ENCODE results near the gene DNTT.

Gene DNTT

DNA sequence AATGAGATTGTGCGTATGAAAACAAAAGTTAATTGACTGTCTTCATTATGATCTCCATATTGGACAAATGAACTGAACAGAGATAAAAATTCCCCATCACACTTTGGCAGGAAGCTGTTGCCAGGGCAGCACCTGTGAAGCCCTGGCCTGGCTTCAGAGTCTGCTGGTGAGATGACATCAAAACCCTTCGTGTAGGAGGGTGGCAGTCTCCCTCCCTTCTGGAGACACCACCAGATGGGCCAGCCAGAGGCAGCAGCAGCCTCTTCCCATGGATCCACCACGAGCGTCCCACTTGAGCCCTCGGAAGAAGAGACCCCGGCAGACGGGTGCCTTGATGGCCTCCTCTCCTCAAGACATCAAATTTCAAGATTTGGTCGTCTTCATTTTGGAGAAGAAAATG, at the start of gene DNTT:
TSS of gene DNTT (plus strand) at position 205 of the 400 bp plus-strand sequence. CDS start at position 269, 64 bp downstream.
- no peak for DNase-seq (ENCODE audit: low read depth in 2 of 3, low spot score in 2 of 3)

DNA sequence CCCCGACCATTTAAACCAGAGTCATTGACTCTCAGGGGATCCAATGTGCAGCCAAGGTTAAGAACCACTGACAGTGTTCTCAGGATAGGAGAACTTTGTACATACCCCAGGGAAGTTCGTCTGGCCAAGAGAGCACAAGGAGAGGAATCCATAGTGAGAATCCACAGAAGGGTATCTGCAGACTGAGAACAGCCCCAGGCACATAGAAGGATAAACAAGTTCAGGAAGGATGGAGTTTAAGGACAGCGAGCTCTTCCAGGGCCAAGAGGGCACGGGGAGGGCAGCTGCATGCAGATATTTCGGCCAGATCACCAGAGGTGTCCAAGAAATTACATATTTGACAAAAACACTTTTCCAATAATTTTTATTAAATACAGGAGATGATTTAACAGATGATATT, 49.3 kb upstream of the DNTT start:
- DNase-seq (ENCODE audit: low read depth in 2 of 3, low spot score in 2 of 3), result no peak

- no peak for DNase-seq (ENCODE audit: low read depth in 2 of 3, low spot score in 2 of 3)
These were observed 48.5 kb upstream of the DNTT start for GRCh38 chr10:96255549-96256333.

DNA sequence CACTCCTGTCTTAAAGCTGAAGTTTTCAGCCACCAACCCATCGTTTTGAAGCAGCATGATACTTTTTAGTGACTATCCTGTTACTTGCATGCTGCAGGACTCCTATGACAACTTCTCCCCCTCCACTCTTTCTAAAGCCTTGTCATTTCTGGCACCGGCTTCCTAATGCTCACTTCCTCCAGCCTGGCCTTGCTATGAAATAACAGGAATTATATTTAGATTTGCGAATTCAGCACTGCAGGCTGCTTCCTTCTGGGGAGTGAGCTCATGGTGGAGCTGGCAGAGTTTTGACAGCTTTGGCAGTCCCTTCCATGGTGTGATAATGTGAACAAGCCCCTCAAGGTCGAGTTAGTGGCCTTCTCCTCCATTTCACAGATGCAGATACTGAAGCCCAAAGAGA, 46.3 kb upstream of the DNTT start:
- no peak for DNase-seq (ENCODE audit: low read depth in 2 of 3, low spot score in 2 of 3)

DNA sequence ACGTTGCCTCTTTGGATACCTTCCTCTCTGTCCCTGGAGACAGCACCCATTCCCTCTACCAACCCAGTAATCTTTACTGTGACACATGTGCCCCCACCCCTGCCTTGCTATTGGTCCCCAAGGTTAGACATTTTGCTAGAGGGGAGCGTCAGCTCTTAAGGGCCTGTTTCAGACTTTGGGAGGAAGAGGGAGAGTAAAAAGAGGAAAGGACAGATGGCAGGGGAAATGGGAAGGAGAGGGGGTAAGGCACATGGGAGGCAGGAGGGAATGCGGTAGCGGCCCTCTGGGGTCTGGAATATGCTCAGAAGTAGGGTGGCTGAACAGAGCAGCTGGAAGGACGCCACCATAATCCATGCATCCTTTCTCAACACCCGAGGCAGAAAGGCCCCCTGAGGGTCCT, 45.1 kb upstream of the DNTT start:
- no peak for DNase-seq (ENCODE audit: low read depth in 2 of 3, low spot score in 2 of 3)

- DNase-seq (ENCODE audit: low read depth in 2 of 3, low spot score in 2 of 3), result no peak
These were observed 44.2 kb upstream of the DNTT start for GRCh38 chr10:96260014-96260413.

DNA sequence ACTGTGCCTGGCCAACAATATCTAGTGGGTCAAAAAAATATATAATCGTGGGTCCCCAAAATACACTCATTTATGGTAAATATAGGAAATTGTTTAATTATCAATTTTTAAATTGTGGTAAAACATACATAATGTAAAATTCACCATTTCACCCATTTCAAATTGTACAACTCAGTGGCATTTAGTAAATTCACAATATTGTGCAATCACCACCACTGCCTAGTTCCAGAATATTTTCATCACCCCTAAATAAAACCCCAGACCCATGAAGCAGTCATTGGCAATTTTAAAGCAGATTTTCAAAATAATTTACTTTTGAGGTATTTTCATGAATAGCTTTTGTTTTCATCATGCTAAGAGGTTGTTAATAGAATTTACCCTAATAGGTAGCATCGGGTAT, 43.1 kb upstream of the DNTT start:
- no peak for DNase-seq (ENCODE audit: low read depth in 2 of 3, low spot score in 2 of 3)

- DNase-seq (ENCODE audit: low read depth in 2 of 3, low spot score in 2 of 3), result no peak
These were observed 42.3 kb upstream of the DNTT start for GRCh38 chr10:96261930-96262329.

GRCh38 chr10:96263176-96263575, 41.1 kb upstream of the DNTT start:
- no peak for DNase-seq (ENCODE audit: low read depth in 2 of 3, low spot score in 2 of 3)

GRCh38 chr10:96263669-96264068, 40.6 kb upstream of the DNTT start:
- no peak for DNase-seq (ENCODE audit: low read depth in 2 of 3, low spot score in 2 of 3)

GRCh38 chr10:96264938-96265337, 39.3 kb upstream of the DNTT start:
- DNase-seq (ENCODE audit: low read depth in 2 of 3, low spot score in 2 of 3), result no peak

DNA sequence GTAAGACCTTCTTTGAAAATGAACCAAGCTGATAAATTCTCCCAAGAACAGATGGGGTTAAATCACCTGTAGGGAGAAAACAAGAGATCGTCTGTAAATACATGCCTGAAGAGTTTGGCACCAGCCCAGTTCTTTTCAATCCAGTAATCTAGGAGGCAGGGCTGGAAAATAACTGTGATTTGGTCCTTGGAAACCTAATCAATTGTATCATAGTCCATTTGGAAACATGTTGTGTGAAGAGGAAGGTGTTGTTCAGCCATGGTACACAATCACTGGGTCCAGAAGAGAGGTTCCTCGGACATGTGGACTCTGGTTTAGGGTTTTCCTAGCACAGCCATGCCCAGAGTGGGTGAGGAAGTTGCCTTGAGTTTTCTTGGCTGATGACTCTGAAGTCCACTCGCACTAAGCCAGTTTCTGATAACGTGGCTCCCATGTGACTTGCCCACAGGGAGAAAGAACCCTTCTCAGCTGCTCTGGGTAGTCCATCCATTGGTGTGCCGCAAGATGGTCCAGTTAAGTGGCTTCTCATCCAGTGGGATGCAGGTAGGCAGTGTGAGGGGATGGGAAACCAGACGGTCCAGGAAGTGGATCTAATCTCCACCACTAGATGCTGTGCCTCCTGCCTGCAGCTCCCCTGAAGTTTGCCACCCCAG, 38.0 kb upstream of the DNTT start:
- DNase-seq (ENCODE audit: low read depth in 2 of 3, low spot score in 2 of 3), result no peak

GRCh38 chr10:96267234-96267705, 37.0 kb upstream of the DNTT start:
- DNase-seq (ENCODE audit: low read depth in 2 of 3, low spot score in 2 of 3), result no peak

- no peak for DNase-seq (ENCODE audit: low read depth in 2 of 3, low spot score in 2 of 3)
These were observed 35.8 kb upstream of the DNTT start for GRCh38 chr10:96268341-96268909.

GRCh38 chr10:96269438-96270300, 34.6 kb upstream of the DNTT start:
- DNase-seq (ENCODE audit: low read depth in 2 of 3, low spot score in 2 of 3), result no peak

- no peak for DNase-seq (ENCODE audit: low read depth in 2 of 3, low spot score in 2 of 3)
These were observed 33.7 kb upstream of the DNTT start for GRCh38 chr10:96270571-96270970.

GRCh38 chr10:96271016-96271815, 33.0 kb upstream of the DNTT start, which contains the start of gene BLNK:
BLNK (minus strand) TSS chr10:96271569; CDS start chr10:96271398, 171 bp downstream.
- DNase-seq (ENCODE audit: low read depth in 2 of 3, low spot score in 2 of 3), result no peak

- DNase-seq (ENCODE audit: low read depth in 2 of 3, low spot score in 2 of 3), result no peak
These were observed 31.6 kb upstream of the DNTT start for GRCh38 chr10:96272316-96273280.

Measured in activated CD8-positive, alpha-beta memory T cell treated with anti-CD3 and anti-CD28 coated beads for 48 hours (primary cell).